Measurements from ENCODE around the gene CNTNAP2. TPM values are rescaled to one million over a fixed set of nuclear protein-coding genes. Genes with fewer than 3 reads are reported as not detected.
"Not testable (repeated sequence)": the region's sequence is repeated elsewhere in the genome, so short reads cannot be mapped to it uniquely, and the experiment has no call there.

CNTNAP2 gene
- total RNA-seq, 4 donors from 2014 or later: 0.25 to 0.89 (median 0.30) TPM; not detected in 1

DNA sequence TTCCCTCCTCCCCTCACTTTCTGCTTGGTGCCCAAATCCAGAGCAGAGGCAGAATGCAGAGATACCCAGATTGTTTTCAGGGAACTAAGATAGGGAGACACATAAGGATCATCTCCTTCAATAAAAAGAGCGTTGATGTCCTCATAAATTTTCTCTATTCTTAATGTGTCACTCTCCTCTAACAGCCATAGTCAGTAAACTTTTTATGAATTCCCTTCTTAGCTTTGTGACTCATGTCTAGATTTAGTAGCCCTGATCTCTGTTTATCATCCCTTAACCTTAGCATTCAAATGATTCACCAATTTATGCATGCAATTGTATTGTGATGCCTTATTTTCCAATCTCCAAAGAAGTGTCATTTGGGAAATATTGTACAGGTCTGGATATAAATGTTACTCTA, 1478.4 kb downstream of the CNTNAP2 start:
- DNase-seq (ENCODE audit: low spot score in 2 of 2): no peak
- H3K4me3 ChIP-seq: no peak overlapping the region
- H3K4me1 ChIP-seq: no peaks in the 10 kb centered on the region
- 79% methylated on average over 1 of the region's 1 CpG for WGBS
- no peaks in the 10 kb centered on the region for H3K36me3 ChIP-seq
- H3K27ac ChIP-seq: no peak overlapping the region
- TF ChIP-seq POLR2A (IDR thresholded peaks at IDR 0.05) (no peak), EP300 (IDR thresholded peaks at IDR 0.05) (no peak), POLR2AphosphoS5 (IDR thresholded peaks at IDR 0.05) (no peak)
- TF ChIP-seq, protein P1, sequence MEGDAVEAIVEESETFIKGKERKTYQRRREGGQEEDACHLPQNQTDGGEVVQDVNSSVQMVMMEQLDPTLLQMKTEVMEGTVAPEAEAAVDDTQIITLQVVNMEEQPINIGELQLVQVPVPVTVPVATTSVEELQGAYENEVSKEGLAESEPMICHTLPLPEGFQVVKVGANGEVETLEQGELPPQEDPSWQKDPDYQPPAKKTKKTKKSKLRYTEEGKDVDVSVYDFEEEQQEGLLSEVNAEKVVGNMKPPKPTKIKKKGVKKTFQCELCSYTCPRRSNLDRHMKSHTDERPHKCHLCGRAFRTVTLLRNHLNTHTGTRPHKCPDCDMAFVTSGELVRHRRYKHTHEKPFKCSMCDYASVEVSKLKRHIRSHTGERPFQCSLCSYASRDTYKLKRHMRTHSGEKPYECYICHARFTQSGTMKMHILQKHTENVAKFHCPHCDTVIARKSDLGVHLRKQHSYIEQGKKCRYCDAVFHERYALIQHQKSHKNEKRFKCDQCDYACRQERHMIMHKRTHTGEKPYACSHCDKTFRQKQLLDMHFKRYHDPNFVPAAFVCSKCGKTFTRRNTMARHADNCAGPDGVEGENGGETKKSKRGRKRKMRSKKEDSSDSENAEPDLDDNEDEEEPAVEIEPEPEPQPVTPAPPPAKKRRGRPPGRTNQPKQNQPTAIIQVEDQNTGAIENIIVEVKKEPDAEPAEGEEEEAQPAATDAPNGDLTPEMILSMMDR (IDR thresholded peaks at IDR 0.05): no peak
- H3K27me3 ChIP-seq: no peaks in the 10 kb centered on the region
- no peaks in the 10 kb centered on the region for H3K9me3 ChIP-seq

DNA sequence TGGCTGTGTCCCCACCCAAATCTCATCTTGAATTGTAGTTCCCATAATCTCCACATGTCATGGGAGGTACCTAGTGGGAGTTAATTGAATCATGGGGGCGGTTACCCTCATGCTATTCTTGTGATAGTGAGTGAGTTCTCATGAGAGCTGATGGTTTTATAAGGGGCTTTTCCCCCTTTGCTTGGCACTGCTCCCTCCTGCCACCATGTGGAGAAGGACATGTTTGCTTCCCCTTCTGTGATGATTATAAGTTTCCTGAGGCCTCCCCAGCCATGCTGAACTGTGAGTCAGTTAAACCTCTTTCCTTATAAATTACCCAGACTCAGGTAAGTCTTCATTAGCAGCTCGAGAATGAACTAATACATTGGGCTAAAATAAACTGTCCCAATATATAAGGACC, 1482.1 kb downstream of the CNTNAP2 start:
- H3K27me3 ChIP-seq; H3K4me3 ChIP-seq; H3K4me1 ChIP-seq; H3K27ac ChIP-seq; DNase-seq (ENCODE audit: low spot score in 2 of 2); H3K36me3 ChIP-seq; H3K9me3 ChIP-seq: not testable (repeated sequence)
- WGBS: 72% methylated on average over 2 of the region's 2 CpGs

DNA sequence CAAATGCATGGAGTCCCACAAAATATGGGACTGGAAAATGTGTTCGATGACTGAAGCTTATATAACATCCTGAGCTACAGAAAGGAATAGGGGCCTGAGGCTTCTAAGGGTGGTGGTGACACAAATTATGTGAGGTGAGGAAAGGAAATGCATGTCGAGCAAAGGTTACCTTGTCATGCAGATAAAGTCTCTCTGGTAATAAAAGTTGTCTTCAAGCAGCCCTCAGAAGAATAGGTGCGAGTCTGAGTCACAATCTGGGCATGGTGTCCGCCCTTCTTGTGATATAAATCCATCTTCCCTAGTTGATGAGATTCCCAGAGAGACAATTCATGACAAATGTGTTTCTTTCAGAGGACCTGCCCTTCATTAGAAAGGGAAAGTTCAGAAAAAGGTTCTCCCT, 1488.7 kb downstream of the CNTNAP2 start:
- Histone ChIP-seq H3K36me3 (no peaks in the 10 kb centered on the region), H3K27me3 (no peaks in the 10 kb centered on the region), H3K4me1 (no peaks in the 10 kb centered on the region), H3K9me3 (no peaks in the 10 kb centered on the region), H3K27ac (no peak overlapping the region), H3K4me3 (no peak overlapping the region)
- TF ChIP-seq POLR2A (IDR thresholded peaks at IDR 0.05) (no peak), POLR2AphosphoS5 (IDR thresholded peaks at IDR 0.05) (no peak), EP300 (IDR thresholded peaks at IDR 0.05) (no peak)
- TF ChIP-seq, protein P1 (IDR thresholded peaks at IDR 0.05): no peak
- WGBS: 57% methylated on average over 4 of the region's 4 CpGs
- no peak for DNase-seq (ENCODE audit: low spot score in 2 of 2)

DNA sequence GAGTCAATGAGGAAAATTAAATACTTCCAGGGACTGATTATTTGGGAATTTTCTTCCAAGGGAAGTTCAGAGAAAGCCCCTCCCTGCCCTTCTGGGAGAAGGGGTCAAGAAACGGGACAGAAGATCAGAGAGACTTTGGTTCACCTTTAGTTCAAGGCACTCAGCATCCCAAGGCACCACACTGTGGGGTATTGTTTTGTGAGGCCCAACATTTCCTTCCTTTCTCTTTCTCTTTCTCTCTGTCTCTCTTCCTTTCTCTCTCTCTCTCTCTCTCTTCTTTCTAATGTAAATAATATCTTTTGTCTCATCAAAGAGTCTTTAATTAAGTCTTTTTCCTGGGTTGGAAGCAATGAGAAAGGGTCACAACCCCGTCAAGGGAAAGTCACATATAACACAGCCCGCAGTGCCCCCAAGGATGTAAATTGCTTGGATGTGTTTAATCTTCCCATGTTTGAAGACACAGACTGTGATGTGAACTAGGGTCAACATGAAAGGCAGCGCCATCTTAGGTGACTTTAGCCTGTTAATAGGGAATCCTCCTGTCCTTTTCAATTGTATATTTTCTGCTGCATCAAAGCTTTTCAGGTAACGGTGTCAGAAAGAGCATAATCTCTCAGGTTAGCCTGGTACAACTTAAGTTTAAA, 1490.7 kb downstream of the CNTNAP2 start:
- TF ChIP-seq, protein P1 (IDR thresholded peaks at IDR 0.05): no peak
- no peak for TF ChIP-seq POLR2A (IDR thresholded peaks at IDR 0.05)
- no peak for TF ChIP-seq EP300 (IDR thresholded peaks at IDR 0.05)
- no peak for TF ChIP-seq POLR2AphosphoS5 (IDR thresholded peaks at IDR 0.05)
- no peak for DNase-seq (ENCODE audit: low spot score in 2 of 2)
- Histone ChIP-seq H3K36me3 (no peaks in the 10 kb centered on the region), H3K4me1 (no peaks in the 10 kb centered on the region), H3K4me3 (no peak overlapping the region), H3K27me3 (no peaks in the 10 kb centered on the region), H3K9me3 (no peaks in the 10 kb centered on the region), H3K27ac (no peak overlapping the region)
- WGBS: 56% methylated on average over 5 of the region's 5 CpGs

DNA sequence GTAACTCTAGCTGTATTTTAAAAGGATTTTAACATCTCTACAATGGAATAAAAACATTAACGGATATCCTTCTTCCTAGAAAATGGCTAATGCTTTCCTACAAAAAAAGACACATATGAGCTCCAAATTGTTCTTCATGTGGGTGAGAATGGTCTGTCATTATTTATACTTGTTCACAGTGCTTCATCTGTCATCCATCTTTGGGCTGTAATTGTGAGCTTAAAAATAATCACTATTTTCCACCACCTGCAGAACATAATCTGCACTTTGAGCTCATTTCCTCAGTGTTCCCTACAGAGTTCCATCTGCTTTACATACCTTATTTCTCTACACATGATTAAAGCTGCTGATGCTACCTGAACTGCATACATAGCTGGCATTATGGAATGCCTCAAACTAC, 1494.8 kb downstream of the CNTNAP2 start:
- Histone ChIP-seq H3K9me3 (no peaks in the 10 kb centered on the region), H3K4me1 (no peaks in the 10 kb centered on the region), H3K36me3 (no peaks in the 10 kb centered on the region), H3K4me3 (no peak overlapping the region), H3K27me3 (no peaks in the 10 kb centered on the region), H3K27ac (no peak overlapping the region)
- DNase-seq (ENCODE audit: low spot score in 2 of 2): no peak
- WGBS: 82% methylated on average over 1 of the region's 1 CpG
- TF ChIP-seq EP300 (IDR thresholded peaks at IDR 0.05) (no peak), POLR2A (IDR thresholded peaks at IDR 0.05) (no peak), POLR2AphosphoS5 (IDR thresholded peaks at IDR 0.05) (no peak)
- TF ChIP-seq, protein P1 (IDR thresholded peaks at IDR 0.05): no peak

DNA sequence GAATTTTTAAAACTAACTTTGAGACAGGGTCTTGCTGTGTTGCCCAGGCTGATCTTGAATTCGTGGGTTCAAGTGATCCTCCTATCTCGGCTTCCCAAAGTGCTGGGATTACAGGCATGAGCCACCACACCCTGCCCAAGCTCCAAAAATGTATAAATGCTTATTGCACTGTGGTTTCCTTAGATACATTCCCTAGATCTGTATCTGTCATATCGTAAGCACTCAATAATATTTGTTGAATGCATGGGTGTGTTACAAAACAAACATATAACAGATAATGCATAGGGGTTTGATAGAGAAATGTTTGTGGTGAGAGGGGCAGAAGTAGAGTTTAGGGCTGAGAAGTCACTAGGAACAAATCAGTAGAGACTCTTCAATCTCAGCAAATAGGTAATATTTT, 1518.7 kb downstream of the CNTNAP2 start:
- TF ChIP-seq EP300 (IDR thresholded peaks at IDR 0.05): no peak
- TF ChIP-seq, protein P1 (IDR thresholded peaks at IDR 0.05): no peak
- no peak for TF ChIP-seq POLR2A (IDR thresholded peaks at IDR 0.05)
- TF ChIP-seq POLR2AphosphoS5 (IDR thresholded peaks at IDR 0.05): no peak
- H3K4me3 ChIP-seq: no peak overlapping the region

More for the DNA sequence above, 1518.7 kb downstream of the CNTNAP2 start:
- Histone ChIP-seq H3K27me3 (no peaks in the 10 kb centered on the region), H3K27ac (no peak overlapping the region), H3K9me3 (peaks cover 3% of the 10 kb centered on the region), H3K4me1 (no peaks in the 10 kb centered on the region), H3K36me3 (no peaks in the 10 kb centered on the region)
- no peak for DNase-seq (ENCODE audit: low spot score in 2 of 2)
- 71% methylated on average over 3 of the region's 3 CpGs for WGBS

Data from suprapubic skin (tissue), 4 donors.